Renal cortical epithelial cell (primary cell): Measurements from ENCODE around the gene FGF14. TPM values are rescaled to one million over a fixed set of nuclear protein-coding genes. Genes with fewer than 3 reads are reported as not detected.

ENCODE experiments used
- DNase-seq: peaks from one replicate; pipeline ENCODE4 v3.0.0-alpha.2; 2011; ENCODE audit warnings: low read depth
- total RNA-seq: library from RNA; depleted of rRNA; stranded (reverse); fragments of >200 nt; gene quantifications from 2 replicates; pipeline ENCODE4 v1.2.3, GENCODE V29; 2014

Gene FGF14
- total RNA-seq, 1 donor from 2014 or later = 0.70 TPM

DNA sequence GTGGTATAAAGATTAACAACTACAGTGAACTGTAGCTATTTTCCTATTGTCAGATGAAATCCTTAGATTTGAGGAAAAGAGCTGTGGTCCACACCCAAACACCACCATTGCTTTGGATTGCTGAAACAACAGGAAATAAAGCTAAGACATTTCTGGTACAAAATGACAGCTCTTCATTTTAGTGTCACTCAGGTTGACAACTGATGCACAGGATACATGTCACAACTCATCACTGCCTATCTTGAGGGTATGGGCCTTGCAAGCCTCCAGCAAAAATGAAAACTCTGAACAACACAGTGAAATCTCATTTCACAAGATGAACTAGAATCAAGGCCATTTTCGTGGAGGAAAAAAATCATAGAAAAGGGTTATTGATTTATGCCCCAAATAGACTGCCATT is 609.7 kb downstream of the FGF14 start:
- DNase-seq = no peak

DNA sequence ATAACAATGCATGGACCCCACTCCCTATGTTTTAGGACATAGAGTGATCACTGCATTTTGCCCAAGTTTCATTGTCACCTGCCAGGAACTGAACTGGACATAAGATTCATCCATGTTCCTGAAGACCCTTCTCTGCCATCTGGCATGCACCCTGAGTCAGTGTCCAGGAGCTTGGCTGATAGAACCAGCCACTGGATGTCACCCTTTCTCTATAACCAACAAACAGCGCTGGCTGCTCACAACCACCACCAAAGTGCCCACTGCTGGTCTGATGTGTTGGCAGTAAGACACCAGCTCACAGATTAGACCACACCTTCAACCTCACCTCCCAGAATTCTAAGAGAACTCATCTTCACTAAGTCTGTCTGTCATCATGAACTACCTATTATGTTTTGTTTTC is 616.0 kb downstream of the FGF14 start:
- peak; percentile 55 for DNase-seq

DNA sequence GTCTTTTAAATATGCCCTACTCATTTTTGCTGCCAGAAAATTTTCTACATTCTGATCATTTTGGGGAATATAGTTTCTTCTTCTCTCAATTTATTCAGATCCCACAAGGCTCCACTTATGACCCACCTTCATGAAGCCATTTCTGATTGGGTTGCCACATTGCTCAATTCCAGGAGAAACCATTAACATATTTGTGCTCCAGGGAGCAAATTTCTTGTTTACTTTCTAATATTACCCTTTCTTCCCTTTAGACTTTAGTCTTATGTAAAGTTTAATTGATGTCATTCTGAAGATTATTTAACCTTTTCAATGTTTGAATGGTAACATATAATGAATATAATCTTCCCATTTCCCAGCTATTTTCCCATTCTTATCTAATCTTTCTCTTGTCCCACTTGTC is 617.5 kb downstream of the FGF14 start:
- no peak for DNase-seq

DNA sequence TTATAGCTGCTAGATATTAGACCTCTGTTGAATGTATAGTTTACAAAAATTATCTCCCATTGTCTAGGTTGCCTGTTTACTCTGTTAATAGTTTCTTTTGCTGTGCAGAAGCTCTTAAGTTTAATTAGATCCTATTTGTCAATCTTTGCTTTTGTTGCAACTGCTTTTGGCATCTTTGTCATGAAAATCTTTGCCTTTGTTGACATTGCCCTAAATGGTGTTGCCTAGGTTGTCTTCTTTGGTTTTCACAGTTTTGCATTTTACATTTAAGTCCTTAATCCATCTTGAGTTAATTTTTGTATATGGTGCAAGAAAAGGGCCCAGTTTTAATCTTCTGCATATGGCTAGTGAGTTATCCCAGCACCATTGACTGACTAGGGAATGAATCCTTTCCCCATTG is 618.3 kb downstream of the FGF14 start:
- DNase-seq = no peak

DNA sequence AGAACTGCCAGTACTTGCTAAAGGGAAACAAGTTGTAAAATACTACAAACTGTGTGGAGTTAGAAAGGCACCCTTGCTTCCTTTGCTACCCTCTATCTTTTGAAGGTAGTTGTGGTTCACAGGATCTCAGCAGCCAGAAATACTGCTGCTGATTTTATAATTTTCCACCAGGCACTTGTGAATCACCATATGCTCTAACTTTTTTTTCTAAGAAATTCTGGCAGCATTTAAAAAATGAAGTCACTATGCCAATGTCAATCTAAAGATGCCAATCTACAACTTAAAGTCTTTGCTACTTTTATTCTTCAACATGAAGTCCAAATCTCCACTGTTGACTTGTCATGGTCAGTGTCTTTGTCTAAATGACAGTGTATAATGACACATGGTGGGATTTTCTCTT is 621.6 kb downstream of the FGF14 start:
- DNase-seq = no peak

DNA sequence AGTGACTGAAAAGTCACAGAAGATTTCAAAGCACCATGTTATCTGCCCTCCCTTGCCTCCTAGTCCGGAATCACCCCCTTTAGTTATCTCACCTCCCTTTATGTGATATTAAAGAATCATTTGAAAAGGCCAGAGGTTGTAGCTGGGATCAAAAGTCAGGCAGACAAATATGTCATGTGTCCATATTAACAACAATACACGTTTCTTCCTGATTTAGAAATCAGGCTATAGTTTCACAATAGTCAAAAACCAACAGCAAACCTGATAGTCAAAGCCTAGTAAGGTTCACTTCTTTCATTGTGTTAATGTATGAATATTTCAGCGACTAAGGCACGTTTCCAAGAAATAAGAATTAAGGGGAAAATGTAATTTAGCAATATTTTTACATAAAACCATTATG is 622.7 kb downstream of the FGF14 start:
- no peak for DNase-seq

DNA sequence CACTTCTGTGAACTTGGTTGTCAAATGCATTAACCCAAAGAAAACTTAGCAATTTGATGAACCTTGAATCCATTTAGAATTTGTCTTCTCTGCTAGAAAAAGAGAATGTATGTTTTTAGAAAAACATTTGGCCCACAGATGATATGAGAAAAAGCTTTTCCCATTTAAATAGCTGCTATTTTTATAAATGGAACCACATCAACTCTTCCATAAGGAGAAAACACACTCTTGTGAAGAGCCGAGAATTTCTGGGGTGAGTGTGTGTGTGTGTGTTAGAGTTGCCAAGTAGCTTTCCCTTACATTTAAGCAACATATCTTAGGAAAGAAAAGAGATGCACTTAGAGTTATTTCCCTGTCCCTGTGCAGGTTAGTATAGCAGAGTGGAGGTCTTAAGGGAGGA is 626.6 kb downstream of the FGF14 start:
- no peak for DNase-seq

DNA sequence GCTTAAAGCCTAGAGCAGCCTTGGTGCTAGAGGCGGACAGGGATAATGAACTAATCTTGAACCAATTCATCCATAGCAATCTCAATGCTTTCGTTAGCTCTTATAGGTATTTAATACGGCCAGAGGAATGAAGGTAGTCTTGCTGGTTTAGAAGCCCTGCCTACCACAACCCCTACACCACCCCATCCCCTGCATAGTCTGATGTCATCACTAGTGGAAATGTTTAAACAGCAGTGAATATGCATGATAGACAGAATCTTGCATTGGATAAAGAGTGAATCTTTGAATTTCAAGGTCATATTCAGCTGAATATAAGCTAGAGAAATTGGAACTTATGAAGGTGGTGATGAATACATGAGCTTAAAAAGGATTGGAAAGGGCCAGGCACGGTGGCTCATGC is 627.5 kb downstream of the FGF14 start:
- no peak for DNase-seq

DNA sequence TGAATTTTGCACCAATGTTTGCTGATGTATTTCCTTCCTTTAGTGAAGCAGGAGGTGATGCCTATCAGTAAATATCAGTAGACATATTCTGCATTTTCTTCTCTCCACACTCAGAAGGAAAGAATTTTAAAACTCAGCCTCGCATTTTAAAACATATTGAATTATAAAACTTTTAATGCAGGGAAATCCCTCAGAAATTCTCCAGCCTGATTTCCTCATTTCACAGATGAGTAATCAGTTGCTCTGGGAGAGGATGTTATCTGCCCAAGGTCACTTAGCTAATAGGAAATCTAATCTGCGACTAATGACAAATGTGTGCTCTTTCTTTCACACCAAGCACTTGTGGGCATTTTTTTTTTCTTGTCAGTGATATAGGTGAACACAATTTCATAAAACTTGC is 628.8 kb downstream of the FGF14 start:
- DNase-seq = peak; percentile 49

DNA sequence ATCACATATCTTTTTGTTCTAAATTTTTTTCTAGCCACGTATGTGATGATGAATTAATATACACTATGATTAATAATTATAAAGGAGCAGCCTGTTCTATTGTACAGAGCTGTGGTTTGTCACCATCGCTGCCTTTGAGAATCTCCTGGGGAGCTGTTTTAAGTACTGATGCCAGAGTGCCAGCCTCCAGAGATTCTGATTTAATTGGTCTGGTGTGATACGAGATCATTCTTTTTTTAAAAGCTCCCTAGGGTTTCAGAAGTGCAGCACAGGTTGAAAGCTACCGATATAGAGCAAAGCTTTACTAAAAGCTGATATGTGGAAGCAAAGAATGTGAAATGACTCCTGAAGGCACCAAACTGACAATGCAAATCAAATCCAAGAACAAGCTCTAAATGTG is 634.7 kb downstream of the FGF14 start:
- DNase-seq = no peak

DNA sequence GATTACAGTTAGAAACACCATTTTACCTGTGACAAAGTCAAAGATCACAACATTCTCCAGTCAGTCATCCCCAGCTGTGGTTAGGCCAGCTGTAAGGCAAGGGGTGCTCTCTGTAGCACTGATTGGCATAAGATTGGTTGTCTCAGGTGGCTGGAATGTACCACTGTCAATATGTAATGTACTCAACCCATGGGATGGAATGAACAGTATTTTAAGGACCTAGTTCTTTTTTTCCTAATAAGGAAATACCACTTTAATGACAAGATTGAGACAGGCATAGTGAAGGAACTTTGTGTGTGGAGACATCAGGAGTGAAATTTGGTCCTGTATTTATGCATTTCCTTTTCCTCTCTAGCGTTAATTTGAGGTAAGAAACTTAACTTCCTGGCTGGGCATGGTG is 638.7 kb downstream of the FGF14 start:
- DNase-seq = peak; percentile 55

DNA sequence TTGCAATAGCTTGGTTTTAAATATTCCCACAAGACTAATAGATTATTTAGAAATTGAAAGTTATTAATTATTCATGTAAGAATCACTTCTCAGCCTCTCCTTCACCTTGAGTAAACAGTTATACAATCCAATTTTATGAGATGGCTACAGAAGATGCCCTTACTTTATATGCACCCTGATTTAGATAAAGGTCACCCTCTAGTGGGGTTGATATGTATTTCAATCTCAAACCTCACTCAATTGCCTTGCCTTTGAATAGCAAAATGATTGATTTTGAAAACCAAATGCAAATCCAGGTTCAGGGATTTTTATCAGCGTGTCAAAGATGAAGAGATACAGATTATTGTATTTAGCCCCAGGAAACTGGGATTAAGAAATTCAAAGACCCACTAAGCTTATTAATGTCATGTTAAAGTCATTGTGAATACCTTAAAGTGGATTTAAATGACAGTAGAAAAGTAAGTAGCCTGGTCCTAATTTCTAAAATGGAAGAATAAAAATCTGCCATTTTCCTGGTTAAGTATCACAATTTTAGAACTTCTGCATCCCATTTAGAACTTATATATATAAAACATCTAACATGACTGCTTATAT is 644.3 kb downstream of the FGF14 start:
- DNase-seq = peak; percentile 79

DNA sequence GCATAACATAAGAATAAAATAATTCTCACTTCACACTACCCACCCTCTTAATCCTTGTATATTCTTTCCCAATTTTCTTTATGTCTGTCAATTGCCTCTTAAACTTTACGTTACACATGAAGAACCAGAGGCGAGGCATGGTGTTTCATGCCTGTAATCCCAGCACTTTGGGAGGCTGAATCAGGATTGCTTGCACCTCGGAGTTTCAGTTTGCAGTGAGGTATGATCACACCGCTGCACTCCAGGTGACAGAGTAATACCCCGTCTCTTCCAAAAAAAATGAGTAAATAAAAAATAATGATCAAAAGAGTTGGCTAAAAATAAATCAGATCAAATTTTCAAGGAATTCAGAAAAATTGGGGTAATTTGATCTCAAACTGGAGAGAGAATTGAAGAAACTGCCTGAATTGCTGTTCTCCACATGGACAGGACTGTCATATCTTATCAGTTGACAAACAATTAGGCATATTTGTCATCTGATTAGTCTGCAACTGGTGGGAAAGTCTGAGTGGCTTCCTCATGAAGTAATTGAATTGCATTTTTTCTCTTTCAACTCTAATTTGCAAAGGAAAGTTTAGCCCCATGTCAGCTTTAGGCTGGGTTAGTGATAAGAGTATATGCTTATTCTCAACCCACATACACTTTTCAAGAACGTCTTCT is 646.5 kb downstream of the FGF14 start:
- no peak for DNase-seq

DNA sequence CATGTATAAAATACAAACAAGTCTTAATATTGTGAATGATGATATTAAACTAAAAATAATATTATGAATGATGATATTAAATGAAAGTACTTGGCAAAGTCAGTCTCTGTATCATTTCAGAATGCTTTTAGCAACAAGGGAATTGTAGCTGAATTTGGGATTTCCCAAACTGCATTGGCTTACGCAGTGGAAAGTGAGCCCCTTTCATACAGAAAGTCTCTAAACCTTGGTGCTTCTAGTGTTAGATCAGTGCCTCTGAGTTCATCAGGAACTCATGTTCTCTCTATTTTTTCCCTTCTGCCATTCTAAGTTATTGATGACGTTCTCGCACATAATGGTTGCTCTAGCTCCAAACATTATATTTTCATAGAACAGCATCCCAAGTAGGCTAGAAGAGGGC is 649.4 kb downstream of the FGF14 start:
- DNase-seq = no peak

DNA sequence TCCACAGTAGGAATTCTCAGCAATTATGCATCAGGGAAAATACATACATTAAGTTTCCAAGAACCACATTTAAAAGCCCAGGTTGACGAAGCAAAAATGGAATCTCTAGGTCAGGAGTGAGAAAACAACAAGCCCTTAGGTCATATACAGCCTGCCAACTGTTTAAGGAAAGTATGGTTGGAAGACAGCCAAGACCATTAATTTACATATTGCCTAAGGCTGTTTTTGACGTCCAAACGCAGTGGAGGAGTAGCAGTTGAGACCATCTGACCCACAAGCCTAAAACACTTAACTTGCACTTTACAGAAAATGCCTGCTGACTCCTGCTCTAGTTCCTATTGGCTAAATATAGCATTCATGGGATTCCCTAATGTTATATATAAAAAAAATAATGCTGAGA is 650.4 kb downstream of the FGF14 start:
- DNase-seq = peak; percentile 97

DNA sequence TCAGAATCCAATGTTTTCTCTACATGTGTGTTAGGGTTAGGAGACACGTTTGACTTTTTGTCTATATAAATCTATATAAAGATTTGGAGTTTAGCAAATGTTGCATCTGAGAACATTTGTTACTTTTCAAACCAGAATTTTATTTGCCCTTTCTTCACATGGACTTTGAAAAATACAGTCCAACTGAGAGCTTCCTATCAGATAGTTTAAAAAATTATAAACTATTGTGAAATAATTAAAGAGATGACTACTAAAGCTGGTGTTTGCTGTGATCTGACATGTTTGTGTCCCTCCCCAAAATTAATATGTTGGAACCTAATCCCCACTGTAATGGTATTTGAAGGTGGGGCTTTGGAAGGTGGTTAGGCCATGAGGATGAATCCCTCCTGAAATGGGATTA is 652.3 kb downstream of the FGF14 start:
- DNase-seq = no peak

DNA sequence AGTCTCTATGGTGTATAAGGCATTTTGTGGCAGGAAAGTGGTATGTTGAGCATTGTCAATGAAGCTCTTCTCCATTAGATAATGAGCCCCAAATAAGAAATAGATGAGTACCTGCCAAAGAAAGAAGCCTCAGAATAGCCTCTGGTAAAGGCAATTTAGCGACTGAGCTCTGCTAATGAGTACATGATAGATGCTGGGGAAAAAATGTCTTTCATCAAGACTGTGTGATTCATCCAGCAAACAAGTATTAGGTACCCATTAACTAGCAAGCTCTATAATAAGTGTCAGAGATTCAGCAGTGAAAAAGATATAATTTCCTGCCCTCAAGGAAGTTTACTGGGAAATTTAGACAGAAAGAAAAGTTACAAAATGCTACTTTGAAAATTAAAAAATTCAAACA is 654.8 kb downstream of the FGF14 start:
- peak; percentile 95 for DNase-seq

DNA sequence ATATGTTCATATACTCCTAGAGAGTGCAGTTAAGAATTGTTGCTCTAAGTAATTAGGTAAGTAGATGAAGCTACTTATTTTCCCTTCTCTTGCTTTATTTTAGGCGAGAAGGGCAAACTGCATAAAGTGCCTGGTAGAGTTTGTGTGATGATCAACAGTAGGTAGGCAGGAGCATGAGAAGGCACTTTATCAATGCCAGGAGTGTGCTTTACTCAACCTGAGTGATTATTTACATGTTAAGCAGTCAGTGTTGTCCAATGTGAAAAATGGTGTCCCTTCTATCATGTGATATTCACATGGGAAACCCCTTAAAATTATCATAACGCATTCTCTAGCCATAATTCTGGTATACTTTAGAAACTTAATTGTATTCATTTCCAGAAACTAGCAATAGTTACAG is 655.3 kb downstream of the FGF14 start:
- no peak for DNase-seq

DNA sequence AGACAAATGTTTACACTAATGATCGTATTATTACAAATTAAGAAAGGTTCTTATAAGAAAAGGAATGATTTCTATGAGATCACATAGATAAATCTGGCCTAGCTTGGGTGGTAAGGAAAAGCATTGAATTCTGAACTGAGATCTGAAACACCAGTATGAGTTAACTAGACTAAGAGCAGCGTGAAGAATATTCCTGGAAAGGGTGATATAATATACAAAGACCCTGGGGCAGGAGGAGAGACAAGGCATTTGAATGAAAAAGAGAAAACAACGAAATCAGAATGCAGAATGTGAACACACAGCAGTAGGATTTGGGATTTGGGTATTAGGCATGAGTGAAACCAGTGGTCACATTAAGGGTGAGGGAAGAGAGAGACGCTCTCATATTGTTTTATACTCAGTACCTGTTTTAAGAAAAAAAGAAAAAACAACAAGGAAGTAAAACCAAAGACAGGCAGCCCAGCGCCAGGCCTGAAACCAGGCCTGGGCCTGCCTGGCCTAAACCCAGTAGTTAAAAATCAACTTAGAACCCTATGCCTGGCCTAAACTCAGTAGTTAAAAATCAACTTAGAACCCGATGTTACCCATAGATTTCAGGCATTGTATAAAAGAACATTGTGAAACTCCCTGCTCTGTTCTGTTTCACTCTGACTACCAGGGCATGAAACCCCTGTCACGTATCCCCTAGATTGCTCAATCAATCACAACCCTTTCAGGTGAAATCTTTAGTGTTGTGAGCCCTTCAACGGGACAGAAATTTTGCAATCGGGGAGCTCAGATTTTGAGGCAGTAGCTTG is 662.3 kb downstream of the FGF14 start:
- DNase-seq = peak; percentile 97

DNA sequence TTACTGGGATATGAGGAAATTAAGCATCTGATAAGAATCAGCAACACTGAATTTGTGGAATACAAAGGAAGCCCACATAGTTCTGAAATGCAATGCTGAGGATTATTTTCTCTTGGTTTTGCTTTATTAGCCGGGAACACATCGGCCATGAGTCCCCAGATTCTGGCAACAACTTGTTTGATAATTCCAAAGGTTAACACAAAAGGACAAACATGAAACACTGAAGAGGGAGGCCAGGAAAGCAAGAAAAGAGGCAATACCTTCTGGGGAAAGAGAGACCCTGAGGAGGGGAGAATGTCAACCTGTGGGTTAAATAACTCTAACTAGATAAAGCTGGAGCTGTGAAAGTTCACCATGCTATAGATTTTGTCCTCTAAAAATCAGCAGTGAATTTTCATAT is 663.5 kb downstream of the FGF14 start:
- no peak for DNase-seq

DNA sequence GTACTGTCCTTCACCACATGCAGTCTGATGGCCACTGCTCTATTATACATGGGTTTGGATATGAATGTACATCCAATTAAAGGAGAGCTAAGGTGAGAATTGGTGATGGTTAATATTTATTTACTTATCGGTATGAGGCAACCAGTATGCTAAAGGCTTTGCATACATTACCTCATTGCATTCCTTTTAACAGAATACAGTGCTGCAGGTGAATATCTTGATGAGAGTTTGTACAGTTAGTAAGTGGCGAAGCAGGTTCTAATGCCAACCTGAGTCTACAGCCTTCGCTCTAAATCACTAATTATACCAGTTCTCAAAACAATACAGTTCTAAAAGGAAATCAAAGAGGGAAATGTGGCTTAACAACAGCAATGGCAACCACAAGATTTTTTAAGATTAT is 665.3 kb downstream of the FGF14 start:
- peak; percentile 46 for DNase-seq

DNA sequence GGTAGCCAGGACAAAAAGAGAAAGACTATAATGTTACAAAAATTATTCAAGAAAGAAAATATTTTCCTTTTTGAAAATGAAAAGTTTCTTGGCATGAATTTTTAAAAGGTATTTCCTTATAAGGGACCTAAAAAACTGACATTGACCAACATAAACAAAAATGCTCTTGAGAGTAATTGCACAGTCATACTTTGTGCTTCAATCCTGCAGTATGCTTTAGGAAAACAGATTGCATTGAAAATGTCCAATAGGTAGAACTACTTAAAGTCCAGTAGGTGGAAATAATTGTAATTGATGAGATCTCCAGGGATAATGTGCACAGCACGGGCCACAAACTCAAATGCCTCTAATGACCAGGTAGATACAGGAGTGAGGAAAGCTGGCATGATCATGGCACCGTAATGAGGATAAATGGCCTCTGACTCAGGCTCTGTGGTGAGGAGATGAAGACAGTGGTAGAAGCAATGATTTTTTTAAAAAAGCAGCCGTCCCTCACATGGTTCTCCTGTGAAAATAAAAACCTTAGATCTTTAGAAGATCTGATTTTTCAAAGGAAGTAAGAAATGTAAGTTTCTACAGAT is 671.3 kb downstream of the FGF14 start:
- DNase-seq = peak; percentile 46

DNA sequence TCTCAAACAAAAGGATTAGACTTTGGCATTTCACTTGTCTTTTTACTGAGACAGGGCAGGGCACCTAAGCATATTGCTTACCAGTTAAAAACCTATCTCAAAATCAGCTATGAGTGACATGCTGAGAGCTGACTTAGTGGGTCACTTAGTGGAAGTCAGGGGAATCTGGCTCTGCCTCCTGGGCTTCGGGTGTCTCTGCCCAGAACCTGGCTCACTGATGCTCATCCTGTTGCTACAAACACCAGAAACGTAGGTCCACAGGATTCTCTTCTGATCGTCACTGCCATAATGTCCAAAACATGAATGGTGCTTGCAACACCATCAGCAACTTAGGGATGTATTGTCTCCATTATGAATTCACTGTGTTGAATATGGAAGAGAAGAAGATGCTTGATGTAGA is 673.2 kb downstream of the FGF14 start:
- no peak for DNase-seq
